Smooth muscle cell (in vitro differentiated cells): ENCODE results near the gene FLT3LG. TPM values are rescaled to one million over a fixed set of nuclear protein-coding genes. Genes with fewer than 3 reads are reported as not detected.

Experiments
- DNase-seq: peaks from one replicate; lab custom pipeline; 2025; ENCODE audit not compliant: unreplicated experiment; lab: John Stamatoyannopoulos, UW
- H2AFZ ChIP-seq: fragments of 200-600 bp; sonication (generic); 2 replicates; pipeline ENCODE4 v1.6.0; 2016; ENCODE audit warnings: antibody characterized with exemption, low read depth, mild to moderate bottlenecking
- H3F3A ChIP-seq: fragments of 200-600 bp; sonication (generic); 2 replicates; pipeline ENCODE4 v1.6.0; 2017; ENCODE audit warnings: antibody characterized with exemption, low read depth
- H3K27ac ChIP-seq: fragments of 200-600 bp; sonication (generic); 2 replicates; pipeline ENCODE4 v1.5.1; 2016; ENCODE audit warnings: low read depth, mild to moderate bottlenecking
- H3K27me3 ChIP-seq: fragments of 200-600 bp; sonication (generic); 2 replicates; pipeline ENCODE4 v1.6.1; 2016; ENCODE audit warnings: low read depth, mild to moderate bottlenecking
- H3K36me3 ChIP-seq: fragments of 200-600 bp; sonication (generic); 2 replicates; pipeline ENCODE4 v1.5.1; 2016; ENCODE audit warnings: low read depth
- H3K4me1 ChIP-seq: fragments of 200-600 bp; sonication (generic); 2 replicates; pipeline ENCODE4 v1.5.1; 2016; ENCODE audit warnings: low read depth
- H3K4me2 ChIP-seq: fragments of 200-600 bp; sonication (generic); 2 replicates; pipeline ENCODE4 v1.6.0; 2016; ENCODE audit warnings: mild to moderate bottlenecking
- H3K4me3 ChIP-seq: fragments of 200-600 bp; sonication (generic); 2 replicates; pipeline ENCODE4 v1.5.1; 2016; ENCODE audit warnings: mild to moderate bottlenecking
- H3K79me2 ChIP-seq: fragments of 200-600 bp; sonication (generic); 2 replicates; pipeline ENCODE4 v1.6.0; 2016; ENCODE audit warnings: low read depth, mild to moderate bottlenecking
- H3K9ac ChIP-seq: fragments of 200-600 bp; sonication (generic); 2 replicates; pipeline ENCODE4 v1.6.0; 2016; ENCODE audit warnings: low read depth
- H3K9me3 ChIP-seq: fragments of 200-600 bp; sonication (generic); replicated peaks from 2 replicates; pipeline ENCODE4 v1.5.1; 2016; ENCODE audit warnings: low read depth
- H4K20me1 ChIP-seq: fragments of 200-600 bp; sonication (generic); 2 replicates; pipeline ENCODE4 v1.6.0; 2016; ENCODE audit warnings: low read depth
- WGBS: methylation state at CpG from one replicate; pipeline ENCODE4 v1.1.7; 2016; ENCODE audit warnings: low lambda C conversion rate; 5-methylcytosine and 5-hydroxymethylcytosine counted together
- polyA plus RNA-seq: library from polyadenylated mRNA; unstranded; fragments of >200 nt; fragmentation: Nextera tagmentation; extraction: Ambion mirVana; gene quantifications from 2 replicates; pipeline ENCODE4 v1.2.1, GENCODE V29; 2016
- total RNA-seq: library from RNA; depleted of rRNA; stranded (reverse); fragments of >200 nt; gene quantifications from 2 replicates; pipeline ENCODE4 v1.2.3, GENCODE V29; 2014
- TF ChIP-seq, protein P1 (sequence below): fragments of 200-600 bp; sonication (generic); IDR thresholded peaks from 2 replicates; pipeline ENCODE4 v1.5.1; 2017; ENCODE audit warnings: borderline replicate concordance, mild to moderate bottlenecking, antibody characterized with exemption; ENCODE audit not compliant: insufficient read depth, poor library complexity, severe bottlenecking

Gene FLT3LG
- total and polyA plus RNA-seq, 2 experiments from 2014 or later, result 0.45 to 2.0 TPM

DNA sequence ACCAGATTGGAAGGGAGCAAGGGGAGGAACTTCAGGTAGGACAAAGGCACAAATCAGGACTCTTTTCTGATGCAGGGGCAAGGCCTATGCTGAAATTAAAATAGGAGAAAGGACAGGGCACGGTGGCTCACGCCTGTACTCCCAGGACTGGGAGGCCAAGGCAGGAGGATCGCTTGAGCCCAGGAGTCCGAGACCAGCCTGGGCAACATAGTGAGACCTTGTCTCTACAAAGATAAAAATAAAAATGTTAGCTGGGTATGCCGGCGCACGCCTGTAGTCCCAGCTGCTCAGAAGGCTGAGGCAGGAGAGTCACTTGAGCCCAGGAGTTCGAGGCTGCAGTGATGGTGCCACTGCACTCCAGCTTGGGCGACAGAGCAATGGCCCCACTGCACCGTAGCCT lies 38.3 kb upstream of the FLT3LG start:
- no peaks in the 10 kb centered on the region for H3K9me3 ChIP-seq
- H4K20me1 ChIP-seq, result no peaks in the 10 kb centered on the region
- no peaks in the 10 kb centered on the region for H3K79me2 ChIP-seq
- no peak overlapping the region for H3K4me2 ChIP-seq
- H3F3A ChIP-seq, result no peaks in the 10 kb centered on the region
- 97% methylated on average over 10 of the region's 10 CpGs for WGBS
- no peaks in the 10 kb centered on the region for H3K4me1 ChIP-seq
- no peak overlapping the region for H3K27ac ChIP-seq
- TF ChIP-seq, protein P1, sequence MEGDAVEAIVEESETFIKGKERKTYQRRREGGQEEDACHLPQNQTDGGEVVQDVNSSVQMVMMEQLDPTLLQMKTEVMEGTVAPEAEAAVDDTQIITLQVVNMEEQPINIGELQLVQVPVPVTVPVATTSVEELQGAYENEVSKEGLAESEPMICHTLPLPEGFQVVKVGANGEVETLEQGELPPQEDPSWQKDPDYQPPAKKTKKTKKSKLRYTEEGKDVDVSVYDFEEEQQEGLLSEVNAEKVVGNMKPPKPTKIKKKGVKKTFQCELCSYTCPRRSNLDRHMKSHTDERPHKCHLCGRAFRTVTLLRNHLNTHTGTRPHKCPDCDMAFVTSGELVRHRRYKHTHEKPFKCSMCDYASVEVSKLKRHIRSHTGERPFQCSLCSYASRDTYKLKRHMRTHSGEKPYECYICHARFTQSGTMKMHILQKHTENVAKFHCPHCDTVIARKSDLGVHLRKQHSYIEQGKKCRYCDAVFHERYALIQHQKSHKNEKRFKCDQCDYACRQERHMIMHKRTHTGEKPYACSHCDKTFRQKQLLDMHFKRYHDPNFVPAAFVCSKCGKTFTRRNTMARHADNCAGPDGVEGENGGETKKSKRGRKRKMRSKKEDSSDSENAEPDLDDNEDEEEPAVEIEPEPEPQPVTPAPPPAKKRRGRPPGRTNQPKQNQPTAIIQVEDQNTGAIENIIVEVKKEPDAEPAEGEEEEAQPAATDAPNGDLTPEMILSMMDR, result no peak
- H3K36me3 ChIP-seq, result no peaks in the 10 kb centered on the region
- H3K9ac ChIP-seq, result no peak overlapping the region
- H3K27me3 ChIP-seq, result peaks cover 100% of the 10 kb centered on the region
- no peak overlapping the region for H3K4me3 ChIP-seq
- H2AFZ ChIP-seq, result no peak overlapping the region
- no peak for DNase-seq

GRCh38 chr19:49436381-49437017 lies 37.5 kb upstream of the FLT3LG start:
- Histone ChIP-seq H4K20me1 (no peaks in the 10 kb centered on the region), H3K36me3 (no peaks in the 10 kb centered on the region), H3K27me3 (peaks cover 98% of the 10 kb centered on the region), H3K4me3 (no peak overlapping the region), H3K9ac (no peak overlapping the region), H3K4me1 (no peaks in the 10 kb centered on the region), H3K27ac (no peak overlapping the region), H3K4me2 (no peak overlapping the region), H3F3A (no peaks in the 10 kb centered on the region), H3K79me2 (no peaks in the 10 kb centered on the region), H3K9me3 (no peaks in the 10 kb centered on the region), H2AFZ (no peak overlapping the region)
- no peak for DNase-seq
- TF ChIP-seq, protein P1, result no peak
- 22% methylated on average over 41 of the region's 42 CpGs for WGBS

DNA sequence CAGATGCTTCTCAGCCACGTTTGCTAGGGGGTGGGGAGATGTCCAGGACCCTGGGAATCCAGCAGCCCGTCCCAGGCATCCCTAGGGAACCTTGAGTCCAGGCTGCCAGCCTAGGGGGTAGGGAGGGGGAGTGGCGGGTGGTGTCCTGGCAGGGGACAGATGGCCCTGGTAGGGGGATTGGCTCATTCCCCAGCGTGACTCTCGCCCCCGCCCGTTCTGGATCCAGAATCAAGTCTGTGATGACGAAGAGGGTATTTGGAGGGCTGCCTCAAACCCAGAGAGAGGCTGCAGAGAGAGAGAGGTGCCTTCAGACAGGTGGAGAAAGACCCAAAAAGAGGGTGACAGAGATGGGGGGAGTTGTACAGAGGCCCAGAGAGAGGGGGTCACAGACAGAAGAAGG lies 36.8 kb upstream of the FLT3LG start:
- H3K9me3 ChIP-seq, result no peaks in the 10 kb centered on the region
- 46% methylated on average over 7 of the region's 8 CpGs for WGBS

More for the DNA sequence above, 36.8 kb upstream of the FLT3LG start:
- Histone ChIP-seq H3K27ac (no peak overlapping the region), H3F3A (peaks cover 6% of the 10 kb centered on the region), H3K27me3 (peaks cover 98% of the 10 kb centered on the region), H3K4me1 (peaks cover 6% of the 10 kb centered on the region), H3K4me3 (no peak overlapping the region), H3K4me2 (no peak overlapping the region), H3K79me2 (no peaks in the 10 kb centered on the region), H3K9ac (no peak overlapping the region), H2AFZ (no peak overlapping the region), H4K20me1 (no peaks in the 10 kb centered on the region), H3K36me3 (no peaks in the 10 kb centered on the region)
- TF ChIP-seq, protein P1, result no peak
- DNase-seq, result no peak
